HG02642 (cell line): ENCODE measurements around the gene HLA-DRA.

Experiments used
- ATAC-seq: cut with Tn5 transposase; IDR thresholded peaks from one replicate; pipeline ENCODE4 v1.9.1; 2021; ENCODE audit warnings: mild to moderate bottlenecking; ENCODE audit not compliant: unreplicated experiment, poor library complexity

Gene HLA-DRA

DNA sequence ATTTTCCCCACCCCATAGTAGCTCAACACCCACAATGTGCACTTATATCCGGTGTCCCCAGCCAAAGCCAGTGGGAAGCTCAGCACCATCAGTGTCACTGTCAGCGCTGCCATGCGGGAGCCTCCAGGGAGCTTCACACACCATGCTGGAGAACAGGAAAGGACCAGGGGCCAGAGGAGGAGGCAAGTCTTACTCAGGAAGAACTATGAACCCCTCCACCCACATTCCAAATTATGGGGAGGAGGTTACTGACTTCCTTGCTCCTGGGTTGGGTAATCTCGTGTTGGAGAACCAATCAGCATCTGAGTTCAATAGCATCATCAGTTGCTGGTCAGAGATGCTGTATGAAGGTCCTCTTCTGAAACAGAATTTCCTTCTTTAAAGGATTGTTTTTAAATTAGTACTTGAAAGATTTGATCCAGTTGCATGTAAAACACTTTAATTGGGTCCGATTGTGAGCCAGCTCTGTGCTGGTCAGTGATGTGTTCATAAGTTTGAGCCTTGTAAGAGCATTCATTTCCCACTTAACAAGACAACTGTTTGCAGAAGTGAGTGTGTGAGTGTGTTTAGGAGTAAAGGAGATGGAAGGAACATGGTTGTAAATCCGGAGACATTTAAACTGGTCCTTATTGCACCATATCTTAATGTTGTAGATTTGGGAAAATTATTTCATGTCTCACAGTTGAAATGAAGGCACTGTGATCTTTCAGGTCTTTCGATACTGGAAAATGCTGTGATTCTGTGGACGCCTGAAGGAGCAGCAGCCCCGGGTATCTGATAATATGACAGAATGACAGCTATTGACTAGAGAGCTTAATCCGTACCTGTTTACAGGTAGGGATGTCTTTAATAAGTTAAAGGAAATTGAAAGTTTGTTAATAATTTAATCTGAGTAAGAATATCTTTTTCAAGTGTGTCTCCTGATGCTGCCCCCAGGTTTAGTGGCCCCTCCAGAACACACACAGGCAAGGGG is 34.0 kb downstream of the HLA-DRA start:
- ATAC-seq: peak; percentile 98

DNA sequence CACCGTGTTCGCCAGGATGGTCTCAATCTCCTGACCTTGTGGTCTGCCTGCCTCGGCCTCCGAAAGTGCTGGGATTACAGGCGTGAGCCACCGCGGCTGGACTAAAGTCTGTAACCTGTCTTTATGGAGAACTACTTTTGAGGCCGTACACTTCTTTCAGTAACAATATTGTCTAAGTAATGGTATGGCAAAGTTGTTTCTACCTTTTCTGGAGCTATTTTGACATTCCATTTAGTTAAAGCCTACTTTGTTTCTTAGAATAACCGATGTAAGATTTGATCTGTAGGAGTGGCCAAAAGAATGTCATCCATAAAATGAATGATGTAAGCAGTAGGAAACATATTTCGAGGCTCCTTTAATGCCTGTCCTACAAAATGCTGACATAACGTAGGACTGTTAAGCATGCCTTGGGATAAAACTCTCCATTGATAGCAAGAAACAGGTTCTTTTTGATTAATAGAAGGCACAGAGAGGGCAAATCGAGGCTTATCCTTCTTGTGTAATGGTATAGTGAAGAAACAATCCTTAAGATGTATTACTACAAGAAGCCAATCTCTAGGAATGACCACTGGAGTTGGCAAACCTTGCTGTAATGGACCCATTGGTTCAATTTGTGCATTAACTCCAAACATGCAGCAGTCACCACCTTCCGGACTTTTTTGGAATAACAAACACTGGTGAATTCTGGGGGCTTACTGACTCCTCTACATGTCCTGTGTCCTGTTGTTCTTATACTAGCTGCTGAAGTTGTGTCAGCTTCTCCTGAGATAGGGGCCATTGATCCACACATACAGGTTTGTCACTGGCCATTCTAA is 35.9 kb downstream of the HLA-DRA start:
- ATAC-seq: no peak

DNA sequence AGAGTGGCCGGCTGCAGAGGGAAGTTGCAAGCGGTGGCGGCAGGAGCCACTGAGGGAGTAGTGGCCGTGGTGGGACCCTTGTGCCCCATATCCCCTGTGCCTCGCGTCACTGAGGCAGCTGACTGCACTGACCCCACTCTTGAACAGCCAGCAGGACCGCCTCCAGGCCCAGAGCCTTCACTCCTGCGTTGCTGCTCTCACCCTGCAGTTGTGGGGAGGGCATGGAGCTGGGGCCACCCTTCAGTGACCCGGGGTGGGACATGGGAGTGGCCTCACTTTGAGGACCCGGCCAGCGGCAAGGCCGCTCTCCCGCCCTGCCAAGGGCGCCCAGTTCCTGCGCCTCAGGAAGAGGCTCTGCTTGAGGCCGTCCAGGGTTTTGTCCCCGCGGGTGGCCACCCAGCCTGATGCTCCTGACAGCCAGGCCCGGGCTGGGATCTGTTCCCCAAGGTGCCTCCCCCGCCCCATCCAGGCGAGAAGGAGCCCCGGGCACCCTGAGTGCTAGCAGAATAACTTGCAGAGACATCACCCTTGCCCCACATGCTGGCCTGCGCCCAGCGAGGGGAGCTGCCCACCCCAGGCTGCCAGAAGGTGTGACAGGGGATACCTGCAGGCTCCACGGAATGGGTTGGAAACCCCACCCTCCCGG is 44.4 kb downstream of the HLA-DRA start:
- no peak for ATAC-seq

DNA sequence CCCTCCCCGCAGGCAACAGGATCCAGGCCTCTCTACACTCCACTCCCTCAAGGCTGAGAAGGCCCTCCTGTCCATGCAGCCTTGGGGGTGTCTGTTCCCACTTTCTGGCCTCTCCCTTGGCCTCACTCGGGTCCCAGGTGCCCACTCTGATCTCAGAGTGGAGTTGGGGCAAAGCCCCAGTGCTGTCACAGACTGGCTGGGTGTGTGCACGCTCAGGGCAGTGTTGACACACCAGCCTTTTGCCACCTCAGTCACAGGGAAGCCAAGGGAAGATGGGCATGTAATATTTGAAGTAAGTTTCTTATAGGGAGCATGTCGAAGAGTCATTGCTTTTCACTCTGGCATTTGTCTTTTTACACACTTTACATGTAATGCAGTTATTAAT is 44.9 kb downstream of the HLA-DRA start:
- ATAC-seq: no peak

DNA sequence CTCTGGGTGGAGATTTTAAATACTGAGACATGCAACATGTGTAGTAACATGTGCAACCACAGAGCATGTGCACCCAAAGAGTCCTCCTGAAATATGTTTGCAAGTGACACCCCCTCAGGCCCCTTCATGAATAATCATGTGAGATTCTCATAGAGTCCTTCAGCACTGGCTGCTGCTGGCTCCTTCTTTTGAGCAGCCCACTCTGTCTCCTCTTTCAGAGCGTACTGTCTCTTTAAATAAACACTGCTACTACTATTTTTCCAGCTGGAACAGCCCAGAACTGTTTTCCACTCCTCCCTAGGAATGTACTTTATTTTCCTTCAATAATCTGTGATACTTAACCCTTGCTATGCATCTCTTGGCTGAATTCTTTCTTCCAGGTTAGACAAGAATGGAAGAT is 48.4 kb downstream of the HLA-DRA start:
- ATAC-seq: no peak

DNA sequence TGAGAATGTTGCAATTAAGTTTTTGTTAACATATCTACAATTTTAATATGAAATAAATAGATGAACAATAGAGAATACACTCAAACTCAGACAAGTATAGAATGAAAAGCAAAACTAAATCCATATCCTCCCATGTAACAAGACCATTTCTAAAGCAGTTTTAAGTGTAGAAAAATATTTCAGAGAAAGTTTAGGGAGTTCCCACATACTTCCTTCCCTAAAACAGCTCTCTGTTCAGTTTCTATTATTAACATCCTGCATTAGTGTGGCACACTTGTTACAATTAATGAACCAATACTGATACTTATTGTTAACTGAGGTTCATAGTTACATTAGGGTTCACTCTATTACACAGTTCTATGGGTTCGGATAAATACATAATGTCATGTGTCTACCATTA is 52.0 kb downstream of the HLA-DRA start:
- ATAC-seq: no peak

DNA sequence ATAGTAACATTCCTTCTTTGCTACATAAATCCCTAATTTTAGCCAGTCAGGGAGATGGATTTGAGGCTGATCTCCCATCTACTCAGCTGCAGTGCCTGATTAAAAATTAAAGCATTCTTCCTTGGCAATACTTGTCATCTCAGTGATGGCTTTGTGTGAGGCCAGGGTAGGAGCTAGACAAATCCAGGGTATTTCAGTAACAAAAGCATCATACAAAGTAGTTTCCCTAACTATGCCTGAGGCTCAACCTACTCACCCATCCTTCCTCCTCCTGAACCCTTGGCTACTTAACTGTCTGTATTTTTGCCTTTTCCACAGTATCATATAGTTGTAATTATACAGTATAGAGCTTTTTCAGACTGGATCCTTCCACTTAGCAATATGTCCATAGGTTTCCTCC is 52.7 kb downstream of the HLA-DRA start:
- no peak for ATAC-seq
